Natural killer cell (primary cell): ENCODE measurements around the gene MARK2. TPM values are rescaled to one million over a fixed set of nuclear protein-coding genes. Genes with fewer than 3 reads are reported as not detected.

Experiments
- ATAC-seq, 3 donors: fragments of 150-1000 bp in 2 of 3; fragments of 200-7000 bp in 1 of 3; cut with Tn5 transposase; 1 replicate in 1 of 3; 2 replicates in 2 of 3; pipeline ENCODE4 v1.10.0; 2021; ENCODE audit warnings: mild to moderate bottlenecking in 2 of 3, moderate library complexity in 2 of 3
- DNase-seq, 2 donors: peaks; one replicate each; pipeline versions ENCODE4 v3.0.0 to v3.0.0-alpha.2; 2013 to 2021; ENCODE audit warnings: mixed read lengths in 1 of 2
- H3K27ac ChIP-seq: one replicate; pipeline ENCODE4 v1.5.1; 2013; ENCODE audit warnings: mild to moderate bottlenecking, low read length
- H3K27me3 ChIP-seq: one replicate; pipeline ENCODE4 v1.6.1; 2013; ENCODE audit warnings: low read length; ENCODE audit not compliant: control insufficient read depth, insufficient read depth
- H3K36me3 ChIP-seq: one replicate; pipeline ENCODE4 v1.6.1; 2013; ENCODE audit warnings: low read length; ENCODE audit not compliant: control insufficient read depth, insufficient read depth
- H3K4me1 ChIP-seq: one replicate; pipeline ENCODE4 v1.6.1; 2013; ENCODE audit warnings: low read length; ENCODE audit not compliant: control insufficient read depth, insufficient read depth
- H3K4me3 ChIP-seq: one replicate; pipeline ENCODE4 v1.5.1; 2013; ENCODE audit warnings: low read length
- H3K9me3 ChIP-seq: one replicate; pipeline ENCODE4 v1.6.1; 2013; ENCODE audit warnings: low read length; ENCODE audit not compliant: control insufficient read depth, insufficient read depth
- H3K27ac Mint-ChIP-seq, 2 donors: one replicate each; pipeline ENCODE4 v1.8.0; 2022; ENCODE audit warnings: mild to moderate bottlenecking in 2 of 2, mixed read lengths in 2 of 2, moderate library complexity in 1 of 2
- H3K27me3 Mint-ChIP-seq, 2 donors: one replicate each; pipeline ENCODE4 v1.8.0; 2022; ENCODE audit warnings: low read depth in 2 of 2, mixed read lengths in 2 of 2
- H3K36me3 Mint-ChIP-seq: one replicate; pipeline ENCODE4 v1.8.0; 2022; ENCODE audit warnings: mixed read lengths
- H3K4me1 Mint-ChIP-seq, 2 donors: one replicate each; pipeline ENCODE4 v1.8.0; 2022; ENCODE audit warnings: mixed read lengths in 2 of 2
- H3K4me3 Mint-ChIP-seq: one replicate; pipeline ENCODE4 v1.8.0; 2022; ENCODE audit warnings: mild to moderate bottlenecking, moderate library complexity, mixed read lengths
- H3K9me3 Mint-ChIP-seq, 2 donors: one replicate each; pipeline ENCODE4 v1.8.0; 2022; ENCODE audit warnings: mixed read lengths in 2 of 2
- WGBS: methylation state at CpG from one replicate; pipeline ENCODE4 v1.1.7; 2013; ENCODE audit warnings: missing lambda C conversion rate; ENCODE audit not compliant: insufficient coverage; 5-methylcytosine and 5-hydroxymethylcytosine counted together
- intact Hi-C: fragments of 100-400 bp; cut with micrococcal nuclease; formaldehyde crosslinking; loops from one replicate; pipeline ENCODE4 v1.14.2; 2022
- total RNA-seq, 4 donors: library from RNA; stranded (reverse); fragments of 120-200 nt in 1 of 4; gene quantifications; one replicate each; pipeline versions ENCODE4 v1.2.3 to v1.2.4, GENCODE V29; 2013 to 2022
- TF ChIP-seq, protein P1 (sequence below): fragments of 200-600 bp; IDR thresholded peaks from one replicate; pipeline ENCODE4 v1.8.0; 2022; ENCODE audit warnings: antibody characterized with exemption

Gene MARK2
- 10 to 100 TPM; 63.8 to 88.4 (median 80.2) TPM for total RNA-seq
- 34.0 TPM for total RNA-seq (2013)

DNA sequence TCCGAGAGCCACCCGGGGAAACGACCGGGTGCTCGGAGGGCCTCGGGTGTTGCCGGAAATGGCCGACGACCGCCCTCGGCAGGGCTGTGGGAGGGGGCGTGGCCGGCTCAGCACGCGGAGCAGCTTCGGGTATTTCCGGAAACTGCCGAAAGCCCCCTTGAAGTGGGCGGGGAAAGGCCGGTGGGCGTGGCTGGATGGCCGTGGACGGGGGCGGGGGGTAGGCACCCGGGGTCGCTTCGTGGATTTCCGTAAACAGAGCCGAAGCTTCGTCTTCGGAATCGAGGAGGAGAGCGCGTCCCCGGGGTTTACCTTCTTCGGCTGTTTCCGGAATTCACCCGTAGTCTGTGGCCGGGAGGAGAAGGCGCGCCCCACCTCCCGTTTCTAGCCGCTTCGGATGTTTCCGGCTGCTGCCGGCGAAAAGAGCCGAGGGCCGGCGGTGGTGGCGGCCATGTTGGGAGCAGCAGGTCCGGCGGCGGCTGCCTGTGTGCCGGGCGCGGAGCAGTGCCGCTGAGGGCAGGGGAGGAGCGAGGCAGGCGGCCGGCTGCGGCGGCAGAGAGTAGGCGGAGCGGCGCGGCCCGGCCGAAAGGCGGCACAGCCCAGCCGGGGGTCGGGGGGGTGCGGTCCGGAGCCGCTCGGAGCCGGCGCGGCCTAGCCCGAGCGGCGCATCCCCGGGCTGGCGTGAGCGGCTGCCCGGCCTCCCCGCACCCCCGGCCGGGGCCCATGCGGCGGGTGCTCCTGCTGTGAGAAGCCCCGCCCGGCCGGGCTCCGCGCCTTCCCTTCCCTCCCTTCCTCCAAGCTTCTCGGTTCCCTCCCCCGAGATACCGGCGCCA lies at the start of gene MARK2:
MARK2 (plus strand) TSS at position 433 of the 830 bp plus-strand sequence; CDS start at position 830, 397 bp downstream.
- Histone ChIP-seq H3K4me3 (peak within 1 kb of the TSS; percentile 91), H3K36me3 (peaks cover 13% of the 10 kb centered on the region), H3K27ac (peak within 1 kb of the TSS; percentile 59), H3K27me3 (no peaks in the 10 kb centered on the region), H3K4me1 (peaks cover 50% of the 10 kb centered on the region), H3K9me3 (no peaks in the 10 kb centered on the region)
- peak; percentile 100 for DNase-seq
- peaks cover 57 to 60% of the 10 kb centered on the region in 2 donors for H3K4me1 Mint-ChIP-seq
- H3K4me3 Mint-ChIP-seq = peak within 1 kb of the TSS; percentile 89
- H3K9me3 Mint-ChIP-seq = no peaks in the 10 kb centered on the region
- intact Hi-C loops = loop anchor here (1.0 to 5.0 kb wide), 3 partner anchors 27 to 100 kb away; partner anchors contain the start of gene NAA40
- peak; percentile 81 to 93 (median 84) for ATAC-seq
- H3K27me3 Mint-ChIP-seq = no peaks in the 10 kb centered on the region
- TF ChIP-seq, protein P1, sequence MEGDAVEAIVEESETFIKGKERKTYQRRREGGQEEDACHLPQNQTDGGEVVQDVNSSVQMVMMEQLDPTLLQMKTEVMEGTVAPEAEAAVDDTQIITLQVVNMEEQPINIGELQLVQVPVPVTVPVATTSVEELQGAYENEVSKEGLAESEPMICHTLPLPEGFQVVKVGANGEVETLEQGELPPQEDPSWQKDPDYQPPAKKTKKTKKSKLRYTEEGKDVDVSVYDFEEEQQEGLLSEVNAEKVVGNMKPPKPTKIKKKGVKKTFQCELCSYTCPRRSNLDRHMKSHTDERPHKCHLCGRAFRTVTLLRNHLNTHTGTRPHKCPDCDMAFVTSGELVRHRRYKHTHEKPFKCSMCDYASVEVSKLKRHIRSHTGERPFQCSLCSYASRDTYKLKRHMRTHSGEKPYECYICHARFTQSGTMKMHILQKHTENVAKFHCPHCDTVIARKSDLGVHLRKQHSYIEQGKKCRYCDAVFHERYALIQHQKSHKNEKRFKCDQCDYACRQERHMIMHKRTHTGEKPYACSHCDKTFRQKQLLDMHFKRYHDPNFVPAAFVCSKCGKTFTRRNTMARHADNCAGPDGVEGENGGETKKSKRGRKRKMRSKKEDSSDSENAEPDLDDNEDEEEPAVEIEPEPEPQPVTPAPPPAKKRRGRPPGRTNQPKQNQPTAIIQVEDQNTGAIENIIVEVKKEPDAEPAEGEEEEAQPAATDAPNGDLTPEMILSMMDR = no peak
- under 1% methylated on average over 100 of the region's 100 CpGs for WGBS
- H3K27ac Mint-ChIP-seq = peak within 1 kb of the TSS; percentile 75 to 86
- no peaks in the 10 kb centered on the region for H3K36me3 Mint-ChIP-seq

DNA sequence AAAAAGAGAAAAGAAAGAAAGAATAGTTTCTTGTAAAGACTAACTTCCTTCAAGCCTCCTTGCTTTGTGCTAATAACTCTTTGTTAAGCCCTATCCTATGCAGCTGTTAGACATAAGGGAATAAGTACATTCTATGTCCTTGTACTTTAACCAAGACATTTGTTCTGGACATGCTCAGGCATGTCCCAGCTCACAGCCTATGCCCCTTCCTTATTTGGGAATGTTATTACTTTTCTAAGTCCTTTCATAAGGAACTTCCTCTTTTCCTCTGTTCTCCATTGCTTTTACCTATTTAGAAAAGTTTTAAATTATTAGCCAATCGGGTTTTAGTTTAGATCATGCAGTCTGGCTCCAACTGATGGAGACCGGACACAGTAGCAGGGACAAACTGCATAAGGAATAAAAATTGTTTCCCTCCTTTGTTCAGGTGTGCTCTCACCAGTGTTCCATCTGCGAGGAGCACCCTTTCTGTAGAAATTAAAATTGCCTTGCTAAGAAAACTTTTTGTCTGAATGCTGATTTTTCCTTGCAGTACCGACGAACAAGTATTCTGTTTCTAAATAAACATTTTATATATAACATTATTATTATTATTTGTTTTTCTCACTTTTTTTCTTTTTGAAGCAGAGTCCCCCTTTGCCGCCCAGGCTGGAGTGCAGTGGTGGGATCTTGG lies 47.3 kb upstream of the MARK2 start:
- H3K36me3 ChIP-seq = no peaks in the 10 kb centered on the region
- DNase-seq (no peak), ATAC-seq (no peak)
- Mint-ChIP-seq H3K27me3 (peaks cover 0 to 6% of the 10 kb centered on the region in 2 donors), H3K36me3 (peaks cover 11% of the 10 kb centered on the region), H3K4me1 (no peaks in the 10 kb centered on the region), H3K4me3 (no peak overlapping the region), H3K9me3 (peaks cover 3 to 7% of the 10 kb centered on the region in 2 donors), H3K27ac (no peak overlapping the region)
- H3K4me3 ChIP-seq = no peak overlapping the region
- 98% methylated on average over 4 of the region's 6 CpGs for WGBS
- intact Hi-C loops = no loop called here
- no peak overlapping the region for H3K27ac ChIP-seq
- H3K9me3 ChIP-seq = peaks cover 21% of the 10 kb centered on the region
- peaks cover 7% of the 10 kb centered on the region for H3K4me1 ChIP-seq
- H3K27me3 ChIP-seq = no peaks in the 10 kb centered on the region
- TF ChIP-seq, protein P1 = no peak

DNA sequence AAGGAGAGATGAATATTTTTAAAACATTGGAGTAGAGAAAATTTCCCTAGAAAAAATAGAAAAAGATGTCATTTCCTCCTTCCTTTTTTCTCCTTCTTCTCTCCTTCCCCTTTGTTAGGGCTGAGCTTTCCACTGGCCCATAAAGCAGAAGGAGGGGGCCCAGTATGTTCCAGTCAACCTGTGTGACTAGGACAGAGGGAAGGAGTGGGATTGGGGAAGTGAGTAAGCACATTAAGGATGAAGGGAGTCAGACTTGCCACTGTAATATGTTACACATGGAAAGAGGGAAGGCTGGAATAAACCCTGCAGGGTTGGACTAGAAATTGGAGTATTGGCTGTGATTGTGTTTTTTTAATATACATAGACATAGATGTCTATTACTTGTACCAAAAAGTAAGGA lies 45.7 kb upstream of the MARK2 start:
- H3K4me1 ChIP-seq = peaks cover 7% of the 10 kb centered on the region
- H3K4me3 ChIP-seq = no peak overlapping the region
- Mint-ChIP-seq H3K4me3 (no peak overlapping the region), H3K9me3 (peaks cover 3 to 7% of the 10 kb centered on the region in 2 donors), H3K4me1 (no peaks in the 10 kb centered on the region), H3K27me3 (peaks cover 0 to 7% of the 10 kb centered on the region in 2 donors), H3K36me3 (peaks cover 11% of the 10 kb centered on the region), H3K27ac (no peak overlapping the region)
- no peak overlapping the region for H3K27ac ChIP-seq
- TF ChIP-seq, protein P1 = no peak
- no peak for ATAC-seq
- no peaks in the 10 kb centered on the region for H3K27me3 ChIP-seq
- peaks cover 21% of the 10 kb centered on the region for H3K9me3 ChIP-seq
- no peak for DNase-seq
- no peaks in the 10 kb centered on the region for H3K36me3 ChIP-seq
- intact Hi-C loops = no loop called here
